Fibroblast of pulmonary artery (primary cell): ENCODE measurements around the gene GABRQ.

ENCODE experiments used
- DNase-seq: peaks from one replicate; pipeline ENCODE4 v3.0.0-alpha.2; 2010; ENCODE audit warnings: low read depth
- H3K4me3 ChIP-seq: replicated peaks from 2 replicates; pipeline ENCODE4 v1.5.1; 2011; ENCODE audit warnings: low read depth, mild to moderate bottlenecking, control low read depth, low read length, moderate library complexity
- CTCF ChIP-seq: IDR thresholded peaks from 2 replicates; pipeline ENCODE4 v1.5.1; 2011; ENCODE audit warnings: mild to moderate bottlenecking, control low read depth, low read length, inconsistent platforms; ENCODE audit errors: missing control alignments

The GABRQ gene

GRCh38 chrX:152632445-152633097, 5.1 kb upstream of the GABRQ start:
- DNase-seq: peak; percentile 48
- no peak overlapping the region for H3K4me3 ChIP-seq
- TF ChIP-seq CTCF: peak; percentile 70

- H3K4me3 ChIP-seq: no peak overlapping the region
- TF ChIP-seq CTCF: peak; percentile 65
- DNase-seq: peak; percentile 75
Observed at GRCh38 chrX:152635941-152636340, 1.8 kb upstream of the GABRQ start.

GRCh38 chrX:152638443-152638904, 779 bp downstream of the GABRQ start:
- TF ChIP-seq CTCF: no peak
- H3K4me3 ChIP-seq: no peak overlapping the region
- DNase-seq: no peak

- no peak overlapping the region for H3K4me3 ChIP-seq
- no peak for DNase-seq
- TF ChIP-seq CTCF: no peak
Observed at GRCh38 chrX:152639426-152639825, 1.7 kb downstream of the GABRQ start.

- DNase-seq: no peak
- TF ChIP-seq CTCF: no peak
- H3K4me3 ChIP-seq: no peak overlapping the region
Observed at GRCh38 chrX:152640034-152640818, 2.5 kb downstream of the GABRQ start.

GRCh38 chrX:152641256-152641875, 3.7 kb downstream of the GABRQ start:
- DNase-seq: no peak
- no peak for TF ChIP-seq CTCF
- H3K4me3 ChIP-seq: no peak overlapping the region
